HepG2 (cell line): ENCODE results near the gene HP1BP3. TPM values are rescaled to one million over a fixed set of nuclear protein-coding genes. Genes with fewer than 3 reads are reported as not detected.

ENCODE experiments used
- ATAC-seq: fragments of 200-7000 bp; cut with Tn5 transposase; 3 replicates; pipeline ENCODE4 v1.9.1; 2020; ENCODE audit warnings: mild to moderate bottlenecking, moderate library complexity
- Bru-seq: library from RNA; stranded (reverse); fragments of 400-500 nt; gene quantifications from one replicate; lab custom pipeline; 2021; lab: Mats Ljungman, UMichigan
- BruChase-seq, 2 experiments: library from RNA; stranded (reverse); fragments of 400-500 nt; gene quantifications; one replicate each; lab custom pipeline; 2021; lab: Mats Ljungman, UMichigan
- BruUV-seq: library from RNA; stranded (reverse); fragments of 400-500 nt; replicated peaks from 2 replicates; lab custom pipeline; 2021; lab: Mats Ljungman, UMichigan
- CTCF ChIA-PET: fragments of 300-600 bp; formaldehyde crosslinking; extraction: SDS; loops from one replicate; lab custom pipeline; 2021; ENCODE audit warnings: low total read pairs, inconsistent platforms, low intra/inter-chr PET ratio; lab: Yijun Ruan, JAX
- POLR2A ChIA-PET: fragments of 350-600 bp; sonication (Branson Sonifier 250); formaldehyde crosslinking; loops from one replicate; lab custom pipeline; 2020; ENCODE audit warnings: antibody characterized with exemption, inconsistent platforms; lab: Yijun Ruan, JAX
- DNase-seq: peaks from one replicate; pipeline ENCODE4 v3.0.0-alpha.2; 2015; ENCODE audit warnings: low spot score
- FAIRE-seq: peaks from 3 replicates; lab custom pipeline; 2011; peaks lifted over from hg19 to GRCh38; lab: Jason Lieb, UNC
- H2AFZ ChIP-seq: one replicate; pipeline ENCODE4 v1.6.1; 2011; ENCODE audit warnings: low read length, inconsistent platforms
- H3K27ac ChIP-seq: fragments of 300-600 bp; 3 replicates; pipeline ENCODE4 v1.8.0; 2011; ENCODE audit warnings: mixed run types, mild to moderate bottlenecking, mixed read lengths, low read length, inconsistent platforms; ENCODE audit not compliant: insufficient read depth; ENCODE audit errors: extremely low read length
- H3K27me3 ChIP-seq, 2 experiments: fragments of 200-600 bp in 1 of 2; 2 replicates in 1 of 2; 3 replicates in 1 of 2; pipeline versions ENCODE4 v1.6.0 to v1.8.0; 2011; ENCODE audit warnings: low read length in 2 of 2, mild to moderate bottlenecking in 2 of 2, moderate library complexity in 2 of 2, inconsistent platforms in 1 of 2; ENCODE audit not compliant: insufficient read depth in 2 of 2, control insufficient read depth in 1 of 2
- H3K36me3 ChIP-seq, 2 experiments: fragments of 200-600 bp in 1 of 2; replicated peaks in 1 of 2; 2 replicates in 1 of 2; 3 replicates in 1 of 2; pipeline versions ENCODE4 v1.5.1 to v1.8.0; 2011; ENCODE audit warnings: low read length in 2 of 2, inconsistent platforms in 1 of 2; ENCODE audit not compliant: insufficient read depth in 2 of 2, control insufficient read depth in 1 of 2
- H3K4me1 ChIP-seq: 2 replicates; pipeline ENCODE4 v1.5.1; 2012; ENCODE audit warnings: low read length, inconsistent platforms; ENCODE audit not compliant: insufficient read depth
- H3K4me2 ChIP-seq: 2 replicates; pipeline ENCODE4 v1.6.0; 2011; ENCODE audit warnings: low read depth, low read length, inconsistent platforms
- H3K4me3 ChIP-seq, 3 experiments: fragments of 200-600 bp in 1 of 3; sonication (generic), shearing (Covaris generic) in 1 of 3; replicated peaks in 1 of 3; 2 replicates each; pipeline ENCODE4 v1.5.1; 2011 to 2016; ENCODE audit warnings: low read length in 3 of 3, inconsistent platforms in 2 of 3, low read depth in 2 of 3, mild to moderate bottlenecking in 2 of 3, control low read depth in 1 of 3, mixed read lengths in 1 of 3; ENCODE audit not compliant: insufficient read depth in 1 of 3
- H3K79me2 ChIP-seq: one replicate; pipeline ENCODE4 v1.6.1; 2011; ENCODE audit warnings: low read length, inconsistent platforms; ENCODE audit not compliant: insufficient read depth
- H3K9ac ChIP-seq: 2 replicates; pipeline ENCODE4 v1.6.0; 2011; ENCODE audit warnings: mild to moderate bottlenecking, low read depth, low read length, inconsistent platforms; ENCODE audit not compliant: insufficient read depth
- H3K9me3 ChIP-seq: 2 replicates; pipeline ENCODE4 v1.5.1; 2012; ENCODE audit warnings: mild to moderate bottlenecking, low read length
- H4K20me1 ChIP-seq: 2 replicates; pipeline ENCODE4 v1.6.0; 2011; ENCODE audit warnings: inconsistent platforms, mild to moderate bottlenecking, low read length, moderate library complexity; ENCODE audit not compliant: insufficient read depth
- PTBP1 ChIP-seq: fragments of 200-400 bp; formaldehyde crosslinking; IDR thresholded peaks from 2 replicates; pipeline ENCODE4 v1.6.1; 2018; ENCODE audit warnings: low read length, low read depth; ENCODE audit not compliant: poor library complexity, severe bottlenecking
- ZBTB3 ChIP-seq: sonication (generic); formaldehyde crosslinking; IDR thresholded peaks from 2 replicates; pipeline ENCODE4 v1.4.0; 2020; ENCODE audit warnings: low read depth, mild to moderate bottlenecking, moderate library complexity, missing genetic modification reagents, borderline replicate concordance
- WGBS: methylation state at CpG from one replicate; pipeline ENCODE4 v1.1.6; 2017; ENCODE audit warnings: low lambda C conversion rate; 5-methylcytosine and 5-hydroxymethylcytosine counted together
- in situ Hi-C: cut with HindIII; loops from 2 replicates; pipeline ENCODE4 v1.10.0; 2017; ENCODE audit warnings: low pct_unique_long_range_greater_than_20kb; ENCODE audit not compliant: extremely low pct_ligation_motif_present
- intact Hi-C: fragments of 100-400 bp; cut with micrococcal nuclease; formaldehyde crosslinking; loops from one replicate; pipeline ENCODE4 v1.10.0; 2022; ENCODE audit not compliant: unreplicated experiment
- long read RNA-seq, 2 experiments: library from RNA in 1 of 2; library from polyadenylated mRNA in 1 of 2; stranded (forward) in 1 of 2; unstranded in 1 of 2; transcript quantifications; one replicate each; pipeline ENCODE4 v2.0.0, GENCODE V29; 2019 to 2022
- polyA minus RNA-seq, 3 experiments: library from RNA; depleted of rRNA, polyadenylated mRNA; stranded (reverse); fragments of >200 nt; gene quantifications; 2 replicates each; pipeline ENCODE4 v1.2.3, GENCODE V29; 2011; ENCODE audit warnings: low replicate concordance in 1 of 3
- polyA plus RNA-seq, 8 experiments: library from polyadenylated mRNA; depleted of rRNA in 3 of 8; stranded (reverse) in 7 of 8; unstranded in 1 of 8; fragments of >200 nt; fragmentation: Illumina TruSeq in 4 of 8; extraction: Trizol in 4 of 8; gene quantifications; 2 replicates each; pipeline versions ENCODE4 v1.2.1 to v1.2.3, GENCODE V29; 2011 to 2016; ENCODE audit warnings: low read depth in 4 of 8, missing spikeins in 1 of 8, mixed read lengths in 1 of 8; ENCODE audit not compliant: insufficient read depth in 1 of 8
- total RNA-seq, 5 experiments: library from RNA; depleted of rRNA; stranded (reverse); fragments of >200 nt; fragmentation: Illumina TruSeq; extraction: Trizol; gene quantifications; 2 replicates each; pipeline ENCODE4 v1.2.3, GENCODE V29; 2016; ENCODE audit warnings: low read depth in 1 of 5
- TF ChIP-seq, protein P1 (sequence below): sonication (generic); formaldehyde crosslinking; IDR thresholded peaks from 2 replicates; pipeline ENCODE4 v1.5.0; 2020; ENCODE audit warnings: mild to moderate bottlenecking, missing genetic modification reagents, borderline replicate concordance

HP1BP3 gene, protein sequence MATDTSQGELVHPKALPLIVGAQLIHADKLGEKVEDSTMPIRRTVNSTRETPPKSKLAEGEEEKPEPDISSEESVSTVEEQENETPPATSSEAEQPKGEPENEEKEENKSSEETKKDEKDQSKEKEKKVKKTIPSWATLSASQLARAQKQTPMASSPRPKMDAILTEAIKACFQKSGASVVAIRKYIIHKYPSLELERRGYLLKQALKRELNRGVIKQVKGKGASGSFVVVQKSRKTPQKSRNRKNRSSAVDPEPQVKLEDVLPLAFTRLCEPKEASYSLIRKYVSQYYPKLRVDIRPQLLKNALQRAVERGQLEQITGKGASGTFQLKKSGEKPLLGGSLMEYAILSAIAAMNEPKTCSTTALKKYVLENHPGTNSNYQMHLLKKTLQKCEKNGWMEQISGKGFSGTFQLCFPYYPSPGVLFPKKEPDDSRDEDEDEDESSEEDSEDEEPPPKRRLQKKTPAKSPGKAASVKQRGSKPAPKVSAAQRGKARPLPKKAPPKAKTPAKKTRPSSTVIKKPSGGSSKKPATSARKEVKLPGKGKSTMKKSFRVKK
- total RNA-seq (2016; rRNA removed; fragmentation: Illumina TruSeq; extraction: Trizol) (137 and 163 TPM in 2 replicates), polyA plus RNA-seq (2011; rRNA removed) (88.7 and 98.5 TPM in 2 replicates), polyA minus RNA-seq (2011; rRNA and poly(A)+ RNA removed; ENCODE audit: low replicate concordance) (48.7 and 70.5 TPM in 2 replicates), Bru-seq, nascent RNA (percentile 92 among the genes with signal in this experiment), BruChase-seq, experiment 1, labeled RNA remaining after a 6-hour chase (percentile 95 among the genes with signal in this experiment), BruChase-seq, experiment 2, labeled RNA remaining after a 2-hour chase (percentile 95 among the genes with signal in this experiment)
- total RNA-seq (2016; cell fraction: cytosol; rRNA removed; fragmentation: Illumina TruSeq; extraction: Trizol; ENCODE audit: low read depth): 199 and 242 TPM in 2 replicates
- total RNA-seq (2016; cell fraction: insoluble cytoplasmic fraction; rRNA removed; fragmentation: Illumina TruSeq; extraction: Trizol): 127 and 136 TPM in 2 replicates
- total RNA-seq (2016; cell fraction: membrane; rRNA removed; fragmentation: Illumina TruSeq; extraction: Trizol): 121 and 142 TPM in 2 replicates
- total RNA-seq (2016; cell fraction: nucleus; rRNA removed; fragmentation: Illumina TruSeq; extraction: Trizol): 131 and 144 TPM in 2 replicates
- polyA plus RNA-seq (2011; cell fraction: cytosol; rRNA removed): 46.9 and 55.6 TPM in 2 replicates
- 118 and 119 TPM in 2 replicates for polyA plus RNA-seq (2011; cell fraction: nucleus; rRNA removed)
- 63.1 and 84.6 TPM in 2 replicates for polyA plus RNA-seq (2012)
- 6.5 and 7.7 TPM in 2 replicates for polyA plus RNA-seq (2016; cell fraction: cytosol; fragmentation: Illumina TruSeq; extraction: Trizol; ENCODE audit: low read depth)
- polyA plus RNA-seq (2016; cell fraction: insoluble cytoplasmic fraction; fragmentation: Illumina TruSeq; extraction: Trizol; ENCODE audit: low read depth): 121 TPM in 2 replicates
- polyA plus RNA-seq (2016; cell fraction: membrane; fragmentation: Illumina TruSeq; extraction: Trizol; ENCODE audit: low read depth): 20.7 and 20.9 TPM in 2 replicates
- 198 and 208 TPM in 2 replicates for polyA plus RNA-seq (2016; cell fraction: nucleus; fragmentation: Illumina TruSeq; extraction: Trizol; ENCODE audit: insufficient read depth, low read depth)
- 74.2 and 80.9 TPM in 2 replicates for polyA minus RNA-seq (2011; cell fraction: cytosol; rRNA and poly(A)+ RNA removed)
- 129 and 144 TPM in 2 replicates for polyA minus RNA-seq (2011; cell fraction: nucleus; rRNA and poly(A)+ RNA removed)
- long read RNA-seq, experiment 1, full-length matches to known transcripts: 6 of 75 reads
- long read RNA-seq, experiment 1, partial matches to known transcripts: 25 of 75 reads
- long read RNA-seq, experiment 1, other reads (novel, unspliced or antisense): 44 of 75 reads
- long read RNA-seq, experiment 2, partial matches to known transcripts: 4 of 79 reads
- long read RNA-seq, experiment 2, other reads (novel, unspliced or antisense): 74 of 79 reads

DNA sequence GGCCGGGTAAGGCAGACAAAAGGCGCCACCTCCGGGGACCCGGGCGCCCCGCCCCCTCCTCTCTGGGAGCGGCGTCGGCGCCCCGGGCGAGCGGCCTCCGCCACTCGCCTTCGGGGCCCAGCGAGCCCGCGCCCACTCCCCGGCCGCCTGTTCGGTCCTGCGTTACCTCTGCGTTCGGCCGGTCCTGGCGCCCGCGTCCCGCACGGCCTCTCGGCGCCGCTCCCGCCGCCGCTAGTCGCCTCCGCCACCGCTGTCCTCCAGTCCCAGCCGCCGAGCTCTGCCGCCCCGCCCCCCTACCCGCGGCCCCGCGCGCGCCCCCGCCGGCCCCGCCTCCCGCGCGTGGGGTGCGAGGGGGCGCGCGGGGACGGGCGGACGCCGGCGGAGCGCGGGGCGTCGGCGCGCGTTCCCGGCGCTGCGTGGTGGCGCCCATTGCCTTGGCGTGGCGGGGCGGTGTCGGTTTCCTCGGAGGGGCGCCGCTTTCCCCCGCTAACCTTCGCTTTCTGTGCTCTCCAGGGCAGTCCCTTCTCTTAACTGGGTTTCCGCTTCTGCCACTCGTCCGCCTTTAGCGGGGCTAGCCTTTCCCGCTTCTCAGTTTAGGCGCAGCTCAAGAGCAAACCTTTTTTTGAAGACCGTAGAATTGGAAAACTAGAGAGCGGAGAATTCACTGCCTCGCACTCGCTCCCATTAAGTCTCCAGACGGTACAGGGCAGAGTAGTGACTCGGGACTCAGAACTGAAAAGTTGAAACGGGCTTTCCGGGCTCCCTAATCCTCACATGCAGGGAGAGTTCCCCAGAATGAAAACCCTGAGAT lies at the start of gene HP1BP3:
Gene HP1BP3 (minus strand): TSS at position 279 of the 811 bp plus-strand sequence. CDS start 6,867 bp downstream, outside the sequence.
- Histone ChIP-seq H3K27me3 (no peaks in the 10 kb centered on the region; a peak in 1 of 5 replicates), H3K9ac (peak within 1 kb of the TSS; percentile 91), H3K36me3 (no peaks in the 10 kb centered on the region; a peak in 1 of 5 replicates), H3K79me2 (peaks cover 40% of the 10 kb centered on the region), H2AFZ (peak within 1 kb of the TSS; percentile 62), H3K9me3 (no peaks in the 10 kb centered on the region), H4K20me1 (peaks cover 31% of the 10 kb centered on the region), H3K27ac (peak within 1 kb of the TSS; percentile 99), H3K4me3 (peak within 1 kb of the TSS; percentile 88 to 99 (median 92)), H3K4me2 (peak within 1 kb of the TSS; percentile 93), H3K4me1 (peaks cover 41% of the 10 kb centered on the region)
- FAIRE-seq: no peak
- 0% methylated on average over 13 of the region's 99 CpGs for WGBS
- no TSS peak for BruUV-seq
- intact Hi-C loops: loop anchor here (10.0 kb wide), 1 partner anchor 108 kb away; no protein-coding TSS in a partner anchor
- ChIA-PET POLR2A (interaction anchor here (0.5 to 2.2 kb wide), 34 partner anchors 9 to 649 kb away, joined by 3 to 19 read pairs (median 4); partner anchors contain the start of genes CDA, DDOST, FAM43B and KIF17), CTCF (no interaction called here)
- peak; percentile 57 for ATAC-seq
- in situ Hi-C loops: no loop called here
- DNase-seq: peak; percentile 55
- TF ChIP-seq PTBP1 (no peak), ZBTB3 (CRISPR knock-in tag) (no peak)
- TF ChIP-seq, protein P1, sequence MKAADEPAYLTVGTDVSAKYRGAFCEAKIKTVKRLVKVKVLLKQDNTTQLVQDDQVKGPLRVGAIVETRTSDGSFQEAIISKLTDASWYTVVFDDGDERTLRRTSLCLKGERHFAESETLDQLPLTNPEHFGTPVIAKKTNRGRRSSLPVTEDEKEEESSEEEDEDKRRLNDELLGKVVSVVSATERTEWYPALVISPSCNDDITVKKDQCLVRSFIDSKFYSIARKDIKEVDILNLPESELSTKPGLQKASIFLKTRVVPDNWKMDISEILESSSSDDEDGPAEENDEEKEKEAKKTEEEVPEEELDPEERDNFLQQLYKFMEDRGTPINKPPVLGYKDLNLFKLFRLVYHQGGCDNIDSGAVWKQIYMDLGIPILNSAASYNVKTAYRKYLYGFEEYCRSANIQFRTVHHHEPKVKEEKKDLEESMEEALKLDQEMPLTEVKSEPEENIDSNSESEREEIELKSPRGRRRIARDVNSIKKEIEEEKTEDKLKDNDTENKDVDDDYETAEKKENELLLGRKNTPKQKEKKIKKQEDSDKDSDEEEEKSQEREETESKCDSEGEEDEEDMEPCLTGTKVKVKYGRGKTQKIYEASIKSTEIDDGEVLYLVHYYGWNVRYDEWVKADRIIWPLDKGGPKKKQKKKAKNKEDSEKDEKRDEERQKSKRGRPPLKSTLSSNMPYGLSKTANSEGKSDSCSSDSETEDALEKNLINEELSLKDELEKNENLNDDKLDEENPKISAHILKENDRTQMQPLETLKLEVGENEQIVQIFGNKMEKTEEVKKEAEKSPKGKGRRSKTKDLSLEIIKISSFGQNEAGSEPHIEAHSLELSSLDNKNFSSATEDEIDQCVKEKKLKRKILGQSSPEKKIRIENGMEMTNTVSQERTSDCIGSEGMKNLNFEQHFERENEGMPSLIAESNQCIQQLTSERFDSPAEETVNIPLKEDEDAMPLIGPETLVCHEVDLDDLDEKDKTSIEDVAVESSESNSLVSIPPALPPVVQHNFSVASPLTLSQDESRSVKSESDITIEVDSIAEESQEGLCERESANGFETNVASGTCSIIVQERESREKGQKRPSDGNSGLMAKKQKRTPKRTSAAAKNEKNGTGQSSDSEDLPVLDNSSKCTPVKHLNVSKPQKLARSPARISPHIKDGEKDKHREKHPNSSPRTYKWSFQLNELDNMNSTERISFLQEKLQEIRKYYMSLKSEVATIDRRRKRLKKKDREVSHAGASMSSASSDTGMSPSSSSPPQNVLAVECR (CRISPR knock-in tag): peak; percentile 41; the same call in 1 of the 2 replicates
